ENCODE measurements around the gene ADAMTS3. TPM values are rescaled to one million over a fixed set of nuclear protein-coding genes. Genes with fewer than 3 reads are reported as not detected.

Gene ADAMTS3
- total RNA-seq, 2 experiments from 2014 or later, result not detected

DNA sequence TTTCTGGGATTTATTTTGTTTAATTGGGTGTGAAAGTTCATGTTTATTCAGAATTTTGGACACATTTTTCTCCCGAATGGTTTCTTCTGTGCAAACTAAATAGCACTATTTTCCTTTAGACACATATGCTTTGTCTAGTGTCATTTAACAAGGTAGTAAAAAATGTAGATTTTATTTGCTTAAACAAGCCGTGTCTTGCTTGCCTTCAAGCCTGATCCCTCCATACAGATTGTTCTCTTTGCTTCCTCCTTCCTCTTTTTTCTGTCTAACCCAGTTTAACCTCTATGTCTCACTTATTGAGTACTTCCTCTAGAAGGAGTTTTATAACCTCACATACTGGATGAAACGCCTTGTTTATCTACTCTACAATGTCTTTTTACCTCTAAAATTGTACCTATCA lies 325.4 kb downstream of the ADAMTS3 start:
- ChIA-PET CTCF (interaction anchor here (0.6 kb wide), 1 partner anchor 75 kb away, joined by 3 read pairs; no protein-coding TSS in a partner anchor), POLR2A (no interaction called here)
- Mint-ChIP-seq H3K4me3 (no peak overlapping the region), H3K27ac (no peak overlapping the region), H3K4me1 (no peaks in the 10 kb centered on the region), H3K9me3 (ENCODE audit: low read depth) (no peaks in the 10 kb centered on the region), H3K27me3 (peaks cover 4% of the 10 kb centered on the region), H3K36me3 (ENCODE audit: low read depth) (no peaks in the 10 kb centered on the region)
- DNase-seq (no peak), ATAC-seq (no peak)
- intact Hi-C loops (cut with DNase I, micrococcal nuclease), result no loop called here

DNA sequence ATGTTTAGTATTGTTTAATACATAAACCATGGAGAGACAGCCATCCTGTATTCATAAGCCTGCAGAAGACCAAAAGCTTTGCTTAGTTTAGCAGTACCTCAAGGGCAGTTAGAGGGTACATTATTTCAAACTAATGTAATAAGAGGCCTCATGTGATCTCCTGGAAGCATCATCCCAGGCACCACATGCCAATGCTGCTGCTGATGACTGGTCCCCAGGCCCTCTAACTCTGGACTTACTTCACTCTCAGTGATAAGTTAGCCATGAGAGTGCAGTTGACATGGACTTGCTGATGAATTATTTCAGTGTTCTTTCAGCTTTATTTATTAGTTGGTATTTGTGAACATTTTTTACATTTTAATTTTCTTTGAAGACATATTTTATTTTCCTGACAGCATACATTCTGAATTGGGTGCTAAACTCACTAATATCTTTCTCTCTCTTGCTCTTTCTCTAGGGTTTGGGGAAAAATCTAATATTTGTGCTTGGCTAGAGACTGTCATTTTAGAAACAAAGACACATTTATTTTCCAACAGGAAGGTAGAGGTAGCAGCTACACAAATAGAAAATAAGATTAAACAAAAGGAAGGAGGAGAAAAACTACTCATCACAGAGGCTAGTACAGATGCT lies 329.4 kb downstream of the ADAMTS3 start:
- Mint-ChIP-seq H3K4me1 (no peaks in the 10 kb centered on the region), H3K27ac (no peak overlapping the region), H3K36me3 (ENCODE audit: low read depth) (no peaks in the 10 kb centered on the region), H3K9me3 (ENCODE audit: low read depth) (peaks cover 2% of the 10 kb centered on the region), H3K4me3 (no peak overlapping the region), H3K27me3 (peaks cover 7% of the 10 kb centered on the region)
- ChIA-PET CTCF (no interaction called here), POLR2A (no interaction called here)
- ATAC-seq, result no peak
- DNase-seq, result no peak
- intact Hi-C loops (cut with DNase I, micrococcal nuclease), result no loop called here
